Measurements from ENCODE around the gene CNTN4. TPM values are rescaled to one million over a fixed set of nuclear protein-coding genes. Genes with fewer than 3 reads are reported as not detected.

CNTN4 gene
- total RNA-seq, 1 experiment from 2014 or later, result not detected

DNA sequence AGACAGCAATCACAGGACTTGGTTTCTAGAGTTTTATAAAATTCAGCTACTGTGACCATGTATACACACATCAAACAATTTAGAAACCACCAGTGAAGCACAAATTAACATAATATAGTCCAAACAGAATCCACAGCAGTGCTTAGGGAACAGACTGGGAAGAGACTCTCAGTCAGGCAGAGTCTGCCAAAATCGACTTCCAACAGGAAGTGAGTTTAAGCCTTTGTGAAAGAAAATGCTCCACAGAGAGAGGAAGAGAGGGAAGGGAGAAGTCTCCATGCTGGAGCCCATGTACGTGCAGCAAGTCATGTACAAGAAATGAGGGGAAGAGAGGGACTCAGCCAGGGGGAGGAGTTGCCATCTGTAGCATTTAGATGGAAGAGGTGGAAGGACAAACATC lies 838.9 kb downstream of the CNTN4 start (continued):
- TF ChIP-seq NR1H2 (CRISPR knock-in tag; IDR thresholded peaks at IDR 0.05) (no peak), GRHL2 (CRISPR knock-in tag; IDR thresholded peaks at IDR 0.05; ENCODE audit: insufficient replicate concordance, severe bottlenecking) (no peak), ZNF121 (CRISPR knock-in tag; IDR thresholded peaks at IDR 0.05) (no peak), FOXJ3 (CRISPR knock-in tag; IDR thresholded peaks at IDR 0.05; ENCODE audit: borderline replicate concordance) (no peak), ZNF416 (CRISPR knock-in tag; IDR thresholded peaks at IDR 0.05) (no peak), MXD4 (CRISPR knock-in tag; IDR thresholded peaks at IDR 0.05; ENCODE audit: borderline replicate concordance) (no peak), RELA (CRISPR knock-in tag; IDR thresholded peaks at IDR 0.05; ENCODE audit: borderline replicate concordance) (no peak), SMAD3 (CRISPR knock-in tag; IDR thresholded peaks at IDR 0.05; ENCODE audit: borderline replicate concordance) (no peak)
- TF ChIP-seq, protein P1, sequence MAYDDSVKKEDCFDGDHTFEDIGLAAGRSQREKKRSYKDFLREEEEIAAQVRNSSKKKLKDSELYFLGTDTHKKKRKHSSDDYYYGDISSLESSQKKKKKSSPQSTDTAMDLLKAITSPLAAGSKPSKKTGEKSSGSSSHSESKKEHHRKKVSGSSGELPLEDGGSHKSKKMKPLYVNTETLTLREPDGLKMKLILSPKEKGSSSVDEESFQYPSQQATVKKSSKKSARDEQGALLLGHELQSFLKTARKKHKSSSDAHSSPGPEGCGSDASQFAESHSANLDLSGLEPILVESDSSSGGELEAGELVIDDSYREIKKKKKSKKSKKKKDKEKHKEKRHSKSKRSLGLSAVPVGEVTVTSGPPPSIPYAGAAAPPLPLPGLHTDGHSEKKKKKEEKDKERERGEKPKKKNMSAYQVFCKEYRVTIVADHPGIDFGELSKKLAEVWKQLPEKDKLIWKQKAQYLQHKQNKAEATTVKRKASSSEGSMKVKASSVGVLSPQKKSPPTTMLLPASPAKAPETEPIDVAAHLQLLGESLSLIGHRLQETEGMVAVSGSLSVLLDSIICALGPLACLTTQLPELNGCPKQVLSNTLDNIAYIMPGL (CRISPR knock-in tag; IDR thresholded peaks at IDR 0.05), result no peak
- TF ChIP-seq, protein P2, sequence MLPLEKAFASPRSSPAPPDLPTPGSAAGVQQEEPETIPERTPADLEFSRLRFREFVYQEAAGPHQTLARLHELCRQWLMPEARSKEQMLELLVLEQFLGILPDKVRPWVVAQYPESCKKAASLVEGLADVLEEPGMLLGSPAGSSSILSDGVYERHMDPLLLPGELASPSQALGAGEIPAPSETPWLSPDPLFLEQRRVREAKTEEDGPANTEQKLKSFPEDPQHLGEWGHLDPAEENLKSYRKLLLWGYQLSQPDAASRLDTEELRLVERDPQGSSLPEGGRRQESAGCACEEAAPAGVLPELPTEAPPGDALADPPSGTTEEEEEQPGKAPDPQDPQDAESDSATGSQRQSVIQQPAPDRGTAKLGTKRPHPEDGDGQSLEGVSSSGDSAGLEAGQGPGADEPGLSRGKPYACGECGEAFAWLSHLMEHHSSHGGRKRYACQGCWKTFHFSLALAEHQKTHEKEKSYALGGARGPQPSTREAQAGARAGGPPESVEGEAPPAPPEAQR (CRISPR knock-in tag; IDR thresholded peaks at IDR 0.05), result no peak
- TF ChIP-seq, protein P3, sequence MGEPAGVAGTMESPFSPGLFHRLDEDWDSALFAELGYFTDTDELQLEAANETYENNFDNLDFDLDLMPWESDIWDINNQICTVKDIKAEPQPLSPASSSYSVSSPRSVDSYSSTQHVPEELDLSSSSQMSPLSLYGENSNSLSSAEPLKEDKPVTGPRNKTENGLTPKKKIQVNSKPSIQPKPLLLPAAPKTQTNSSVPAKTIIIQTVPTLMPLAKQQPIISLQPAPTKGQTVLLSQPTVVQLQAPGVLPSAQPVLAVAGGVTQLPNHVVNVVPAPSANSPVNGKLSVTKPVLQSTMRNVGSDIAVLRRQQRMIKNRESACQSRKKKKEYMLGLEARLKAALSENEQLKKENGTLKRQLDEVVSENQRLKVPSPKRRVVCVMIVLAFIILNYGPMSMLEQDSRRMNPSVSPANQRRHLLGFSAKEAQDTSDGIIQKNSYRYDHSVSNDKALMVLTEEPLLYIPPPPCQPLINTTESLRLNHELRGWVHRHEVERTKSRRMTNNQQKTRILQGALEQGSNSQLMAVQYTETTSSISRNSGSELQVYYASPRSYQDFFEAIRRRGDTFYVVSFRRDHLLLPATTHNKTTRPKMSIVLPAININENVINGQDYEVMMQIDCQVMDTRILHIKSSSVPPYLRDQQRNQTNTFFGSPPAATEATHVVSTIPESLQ (CRISPR knock-in tag; IDR thresholded peaks at IDR 0.05), result no peak
- TF ChIP-seq, protein P4, sequence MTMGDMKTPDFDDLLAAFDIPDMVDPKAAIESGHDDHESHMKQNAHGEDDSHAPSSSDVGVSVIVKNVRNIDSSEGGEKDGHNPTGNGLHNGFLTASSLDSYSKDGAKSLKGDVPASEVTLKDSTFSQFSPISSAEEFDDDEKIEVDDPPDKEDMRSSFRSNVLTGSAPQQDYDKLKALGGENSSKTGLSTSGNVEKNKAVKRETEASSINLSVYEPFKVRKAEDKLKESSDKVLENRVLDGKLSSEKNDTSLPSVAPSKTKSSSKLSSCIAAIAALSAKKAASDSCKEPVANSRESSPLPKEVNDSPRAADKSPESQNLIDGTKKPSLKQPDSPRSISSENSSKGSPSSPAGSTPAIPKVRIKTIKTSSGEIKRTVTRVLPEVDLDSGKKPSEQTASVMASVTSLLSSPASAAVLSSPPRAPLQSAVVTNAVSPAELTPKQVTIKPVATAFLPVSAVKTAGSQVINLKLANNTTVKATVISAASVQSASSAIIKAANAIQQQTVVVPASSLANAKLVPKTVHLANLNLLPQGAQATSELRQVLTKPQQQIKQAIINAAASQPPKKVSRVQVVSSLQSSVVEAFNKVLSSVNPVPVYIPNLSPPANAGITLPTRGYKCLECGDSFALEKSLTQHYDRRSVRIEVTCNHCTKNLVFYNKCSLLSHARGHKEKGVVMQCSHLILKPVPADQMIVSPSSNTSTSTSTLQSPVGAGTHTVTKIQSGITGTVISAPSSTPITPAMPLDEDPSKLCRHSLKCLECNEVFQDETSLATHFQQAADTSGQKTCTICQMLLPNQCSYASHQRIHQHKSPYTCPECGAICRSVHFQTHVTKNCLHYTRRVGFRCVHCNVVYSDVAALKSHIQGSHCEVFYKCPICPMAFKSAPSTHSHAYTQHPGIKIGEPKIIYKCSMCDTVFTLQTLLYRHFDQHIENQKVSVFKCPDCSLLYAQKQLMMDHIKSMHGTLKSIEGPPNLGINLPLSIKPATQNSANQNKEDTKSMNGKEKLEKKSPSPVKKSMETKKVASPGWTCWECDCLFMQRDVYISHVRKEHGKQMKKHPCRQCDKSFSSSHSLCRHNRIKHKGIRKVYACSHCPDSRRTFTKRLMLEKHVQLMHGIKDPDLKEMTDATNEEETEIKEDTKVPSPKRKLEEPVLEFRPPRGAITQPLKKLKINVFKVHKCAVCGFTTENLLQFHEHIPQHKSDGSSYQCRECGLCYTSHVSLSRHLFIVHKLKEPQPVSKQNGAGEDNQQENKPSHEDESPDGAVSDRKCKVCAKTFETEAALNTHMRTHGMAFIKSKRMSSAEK (CRISPR knock-in tag; IDR thresholded peaks at IDR 0.05; ENCODE audit: borderline replicate concordance), result no peak
- TF ChIP-seq, protein P5, sequence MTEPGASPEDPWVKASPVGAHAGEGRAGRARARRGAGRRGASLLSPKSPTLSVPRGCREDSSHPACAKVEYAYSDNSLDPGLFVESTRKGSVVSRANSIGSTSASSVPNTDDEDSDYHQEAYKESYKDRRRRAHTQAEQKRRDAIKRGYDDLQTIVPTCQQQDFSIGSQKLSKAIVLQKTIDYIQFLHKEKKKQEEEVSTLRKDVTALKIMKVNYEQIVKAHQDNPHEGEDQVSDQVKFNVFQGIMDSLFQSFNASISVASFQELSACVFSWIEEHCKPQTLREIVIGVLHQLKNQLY (CRISPR knock-in tag; IDR thresholded peaks at IDR 0.05), result no peak
- TF ChIP-seq, protein P6, sequence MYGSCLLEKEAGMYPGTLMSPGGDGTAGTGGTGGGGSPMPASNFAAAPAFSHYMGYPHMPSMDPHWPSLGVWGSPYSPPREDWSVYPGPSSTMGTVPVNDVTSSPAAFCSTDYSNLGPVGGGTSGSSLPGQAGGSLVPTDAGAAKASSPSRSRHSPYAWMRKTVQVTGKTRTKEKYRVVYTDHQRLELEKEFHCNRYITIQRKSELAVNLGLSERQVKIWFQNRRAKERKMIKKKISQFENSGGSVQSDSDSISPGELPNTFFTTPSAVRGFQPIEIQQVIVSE (CRISPR knock-in tag; IDR thresholded peaks at IDR 0.05; ENCODE audit: borderline replicate concordance), result no peak
- TF ChIP-seq, protein P7, sequence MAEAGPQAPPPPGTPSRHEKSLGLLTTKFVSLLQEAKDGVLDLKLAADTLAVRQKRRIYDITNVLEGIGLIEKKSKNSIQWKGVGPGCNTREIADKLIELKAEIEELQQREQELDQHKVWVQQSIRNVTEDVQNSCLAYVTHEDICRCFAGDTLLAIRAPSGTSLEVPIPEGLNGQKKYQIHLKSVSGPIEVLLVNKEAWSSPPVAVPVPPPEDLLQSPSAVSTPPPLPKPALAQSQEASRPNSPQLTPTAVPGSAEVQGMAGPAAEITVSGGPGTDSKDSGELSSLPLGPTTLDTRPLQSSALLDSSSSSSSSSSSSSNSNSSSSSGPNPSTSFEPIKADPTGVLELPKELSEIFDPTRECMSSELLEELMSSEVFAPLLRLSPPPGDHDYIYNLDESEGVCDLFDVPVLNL (CRISPR knock-in tag; IDR thresholded peaks at IDR 0.05; ENCODE audit: borderline replicate concordance, low read depth), result no peak
